ENCODE results near the gene ANAPC2.

The ANAPC2 gene

GRCh38 chr9:137134191-137134590 is 54.2 kb downstream of the ANAPC2 start:
- Histone ChIP-seq H3K4me3 (ENCODE audit: low read depth, low read length) (no peak overlapping the region), H3K36me3 (no peaks in the 10 kb centered on the region; the same call in 1 of the 2 replicates), H3K27ac (no peak overlapping the region), H3K9me3 (ENCODE audit: severe bottlenecking) (no peaks in the 10 kb centered on the region), H3K27me3 (ENCODE audit: insufficient read depth, low read depth, severe bottlenecking) (peaks cover 6% of the 10 kb centered on the region)
- DNase-seq, result no peak
- TF ChIP-seq, protein P1, sequence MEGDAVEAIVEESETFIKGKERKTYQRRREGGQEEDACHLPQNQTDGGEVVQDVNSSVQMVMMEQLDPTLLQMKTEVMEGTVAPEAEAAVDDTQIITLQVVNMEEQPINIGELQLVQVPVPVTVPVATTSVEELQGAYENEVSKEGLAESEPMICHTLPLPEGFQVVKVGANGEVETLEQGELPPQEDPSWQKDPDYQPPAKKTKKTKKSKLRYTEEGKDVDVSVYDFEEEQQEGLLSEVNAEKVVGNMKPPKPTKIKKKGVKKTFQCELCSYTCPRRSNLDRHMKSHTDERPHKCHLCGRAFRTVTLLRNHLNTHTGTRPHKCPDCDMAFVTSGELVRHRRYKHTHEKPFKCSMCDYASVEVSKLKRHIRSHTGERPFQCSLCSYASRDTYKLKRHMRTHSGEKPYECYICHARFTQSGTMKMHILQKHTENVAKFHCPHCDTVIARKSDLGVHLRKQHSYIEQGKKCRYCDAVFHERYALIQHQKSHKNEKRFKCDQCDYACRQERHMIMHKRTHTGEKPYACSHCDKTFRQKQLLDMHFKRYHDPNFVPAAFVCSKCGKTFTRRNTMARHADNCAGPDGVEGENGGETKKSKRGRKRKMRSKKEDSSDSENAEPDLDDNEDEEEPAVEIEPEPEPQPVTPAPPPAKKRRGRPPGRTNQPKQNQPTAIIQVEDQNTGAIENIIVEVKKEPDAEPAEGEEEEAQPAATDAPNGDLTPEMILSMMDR (IDR thresholded peaks at IDR 0.05; ENCODE audit: low read depth, low read length), result no peak

DNA sequence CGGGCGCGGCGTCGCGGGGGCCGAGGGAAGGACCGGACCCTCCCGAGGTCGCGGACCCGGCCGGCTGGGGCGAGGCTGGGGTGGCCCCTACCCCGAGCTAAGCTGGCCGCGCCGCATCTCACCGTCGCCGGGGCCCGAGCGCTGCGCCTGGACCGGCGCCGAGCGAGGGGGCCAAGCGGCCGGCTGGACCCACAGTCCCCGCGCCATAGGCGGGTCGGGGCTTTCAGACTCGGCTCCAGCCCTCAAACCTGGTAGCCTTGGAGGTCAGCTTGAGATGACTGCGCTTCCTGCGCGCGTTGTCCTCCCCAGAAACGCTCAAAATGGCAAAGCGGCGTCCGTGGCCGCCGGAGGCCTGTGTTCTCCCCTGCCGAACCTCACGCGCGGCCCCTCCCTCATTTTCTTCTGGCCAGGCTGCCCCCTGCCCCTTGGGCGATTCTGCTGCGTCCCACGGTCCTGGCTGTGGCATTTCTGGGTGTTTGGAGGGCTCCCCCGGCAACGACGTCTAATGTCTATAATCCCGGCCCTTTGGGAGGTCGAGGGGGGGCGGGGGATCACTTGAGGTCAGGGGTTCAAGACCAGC is 58.1 kb downstream of the ANAPC2 start:
- TF ChIP-seq, protein P1 (IDR thresholded peaks at IDR 0.05; ENCODE audit: low read depth, low read length), result no peak
- DNase-seq, result no peak
- H3K4me3 ChIP-seq (ENCODE audit: low read depth, low read length), result peak overlapping the region; percentile 90
- no peaks in the 10 kb centered on the region for H3K9me3 ChIP-seq (ENCODE audit: severe bottlenecking)
- H3K27ac ChIP-seq, result peak overlapping the region; percentile 88
- H3K36me3 ChIP-seq, result no peaks in the 10 kb centered on the region; the same call in 1 of the 2 replicates
- H3K27me3 ChIP-seq (ENCODE audit: insufficient read depth, low read depth, severe bottlenecking), result no peaks in the 10 kb centered on the region

DNA sequence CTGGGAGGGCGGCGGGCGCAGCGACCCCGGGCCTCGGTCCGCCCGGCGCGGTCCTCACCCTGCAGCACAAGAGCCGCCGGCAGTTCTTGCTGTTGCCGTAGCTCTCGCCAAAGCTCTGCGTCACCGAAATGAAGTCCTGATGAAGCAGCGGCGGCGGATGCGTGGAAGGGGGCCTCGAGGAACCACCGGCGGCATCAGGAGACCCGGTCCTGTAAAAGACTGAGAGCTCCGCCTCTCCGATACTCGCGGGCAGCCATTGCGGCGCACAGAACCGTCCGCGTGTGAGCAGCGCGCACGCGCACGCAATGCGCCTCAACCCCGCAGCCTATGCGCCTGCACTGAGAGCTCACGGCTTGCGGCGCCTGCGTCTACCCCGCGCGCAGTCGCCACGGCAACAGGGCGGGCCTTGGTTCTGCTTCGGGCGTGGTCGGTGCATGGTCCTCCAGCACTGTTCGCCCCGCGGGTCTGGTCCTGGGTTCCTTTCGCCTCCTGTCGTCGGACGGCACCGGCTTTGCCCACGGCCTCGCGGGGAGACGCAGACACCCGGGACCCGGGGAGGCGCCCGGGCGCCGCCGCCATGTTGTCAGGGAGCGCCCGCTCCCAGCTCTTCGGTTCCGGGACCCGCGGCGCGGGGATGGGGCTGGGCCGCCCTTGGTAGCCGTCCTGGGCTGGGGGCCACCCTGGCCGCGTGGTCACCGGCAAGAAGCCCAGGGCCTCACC is 58.7 kb downstream of the ANAPC2 start:
- H3K9me3 ChIP-seq (ENCODE audit: severe bottlenecking), result no peaks in the 10 kb centered on the region
- peak overlapping the region; percentile 90 for H3K4me3 ChIP-seq (ENCODE audit: low read depth, low read length)
- TF ChIP-seq, protein P1 (IDR thresholded peaks at IDR 0.05; ENCODE audit: low read depth, low read length), result no peak
- H3K27ac ChIP-seq, result peak overlapping the region; percentile 88
- no peaks in the 10 kb centered on the region; the same call in 1 of the 2 replicates for H3K36me3 ChIP-seq
- DNase-seq, result peak; percentile 93
- H3K27me3 ChIP-seq (ENCODE audit: insufficient read depth, low read depth, severe bottlenecking), result no peaks in the 10 kb centered on the region

DNA sequence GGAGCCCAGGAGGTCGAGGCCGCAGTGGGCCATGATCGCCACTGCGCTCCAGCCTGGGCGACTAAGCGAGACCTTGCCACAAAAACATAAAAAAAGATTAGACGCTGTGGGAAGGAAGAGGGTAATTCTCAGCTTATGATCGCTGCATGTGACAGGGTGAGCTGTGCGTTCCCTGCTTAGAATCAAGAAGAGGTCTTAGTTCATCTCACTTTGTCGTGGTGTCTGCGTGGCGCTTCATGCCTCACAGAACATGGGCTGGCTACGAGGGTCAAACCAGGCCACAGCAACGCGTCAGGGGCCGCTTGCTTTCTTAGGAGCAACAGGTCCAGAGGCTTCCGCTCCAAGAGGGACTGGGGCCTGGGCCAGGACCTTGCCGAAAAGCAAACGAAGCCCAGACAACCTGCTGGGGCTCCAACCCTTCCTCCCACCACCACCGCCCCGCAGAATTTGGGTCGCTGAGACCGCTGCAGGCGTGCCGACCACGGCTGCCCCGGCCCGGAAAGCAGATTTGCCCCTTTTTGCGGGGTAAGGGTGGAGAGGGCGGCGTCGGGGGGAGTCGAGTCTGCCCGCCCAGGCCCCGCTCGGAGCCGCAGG is 59.4 kb downstream of the ANAPC2 start:
- peak overlapping the region; percentile 88 for H3K27ac ChIP-seq
- no peaks in the 10 kb centered on the region for H3K9me3 ChIP-seq (ENCODE audit: severe bottlenecking)
- peak; percentile 64 for DNase-seq

GRCh38 chr9:137128158-137128861 is 60.0 kb downstream of the ANAPC2 start:
- no peak for DNase-seq
- Histone ChIP-seq H3K36me3 (no peaks in the 10 kb centered on the region; the same call in 1 of the 2 replicates), H3K4me3 (ENCODE audit: low read depth, low read length) (peak overlapping the region; percentile 90), H3K27me3 (ENCODE audit: insufficient read depth, low read depth, severe bottlenecking) (no peaks in the 10 kb centered on the region), H3K9me3 (ENCODE audit: severe bottlenecking) (no peaks in the 10 kb centered on the region), H3K27ac (peak overlapping the region; percentile 88)
- TF ChIP-seq, protein P1 (IDR thresholded peaks at IDR 0.05; ENCODE audit: low read depth, low read length), result no peak

More for the DNA sequence above, 59.4 kb downstream of the ANAPC2 start:
- TF ChIP-seq, protein P1 (IDR thresholded peaks at IDR 0.05; ENCODE audit: low read depth, low read length), result no peak
- H3K4me3 ChIP-seq (ENCODE audit: low read depth, low read length), result peak overlapping the region; percentile 90
- no peaks in the 10 kb centered on the region for H3K27me3 ChIP-seq (ENCODE audit: insufficient read depth, low read depth, severe bottlenecking)
- H3K36me3 ChIP-seq, result no peaks in the 10 kb centered on the region; the same call in 1 of the 2 replicates
